Activated T-helper 1 cell treated with anti-CD3 and anti-CD28 coated beads, Interleukin-2, amount 50 U/mL, for 16 hours (primary cell): ENCODE data around the gene ZNF585A.

Experiments used
- DNase-seq, 2 donors: peaks; one replicate each; pipeline ENCODE4 v3.0.0-alpha.2; 2020; ENCODE audit warnings: low read depth in 1 of 2, low spot score in 1 of 2

The ZNF585A gene

GRCh38 chr19:37095859-37096258 is 76.6 kb downstream of the ZNF585A start:
- DNase-seq: no peak
